B cell (primary cell): ENCODE data around the gene KCNH1. TPM values are rescaled to one million over a fixed set of nuclear protein-coding genes. Genes with fewer than 3 reads are reported as not detected.

Experiments
- ATAC-seq: fragments of 200-7000 bp; cut with Tn5 transposase; one replicate; pipeline ENCODE4 v1.10.0; 2021; ENCODE audit warnings: low read depth, mild to moderate bottlenecking, moderate number of reproducible peaks, moderate library complexity
- CTCF ChIA-PET: fragments of 350-600 bp; sonication (Branson Sonifier 250); formaldehyde crosslinking; loops from one replicate; lab custom pipeline; 2021; ENCODE audit warnings: antibody characterized with exemption, inconsistent platforms; lab: Charles Lee
- POLR2A ChIA-PET: fragments of 350-600 bp; sonication (Branson Sonifier 250); formaldehyde crosslinking; loops from one replicate; lab custom pipeline; 2021; ENCODE audit warnings: antibody characterized with exemption; lab: Charles Lee
- DNase-seq: peaks from one replicate; pipeline ENCODE4 v3.0.0; 2013
- H2AFZ ChIP-seq: 2 replicates; pipeline ENCODE4 v1.6.1; 2012; ENCODE audit warnings: mild to moderate bottlenecking, low read depth, low read length; ENCODE audit not compliant: insufficient read depth, poor library complexity, severe bottlenecking
- H3K27ac ChIP-seq, 2 donors: 1 replicate in 1 of 2; 2 replicates in 1 of 2; pipeline ENCODE4 v1.5.1; 2012 to 2013; ENCODE audit warnings: low read length in 2 of 2, mild to moderate bottlenecking in 2 of 2, moderate library complexity in 1 of 2
- H3K27me3 ChIP-seq, 4 experiments: fragments of 200-600 bp in 1 of 4; sonication (generic) in 1 of 4; replicated peaks in 1 of 4; 1 replicate in 2 of 4; 2 replicates in 2 of 4; pipeline versions ENCODE4 v1.6.1 to v1.7.0; 2013 to 2016; ENCODE audit warnings: low read length in 3 of 4, mild to moderate bottlenecking in 2 of 4, mixed read lengths in 1 of 4, moderate library complexity in 1 of 4; ENCODE audit not compliant: insufficient read depth in 4 of 4, control insufficient read depth in 3 of 4; ENCODE audit errors: control extremely low read depth in 1 of 4
- H3K36me3 ChIP-seq, 2 experiments: replicated peaks in 1 of 2; 1 replicate in 1 of 2; 2 replicates in 1 of 2; pipeline versions ENCODE4 v1.6.1 to v1.7.1; 2013; ENCODE audit warnings: low read length in 1 of 2; ENCODE audit not compliant: insufficient read depth in 2 of 2, control insufficient read depth in 1 of 2; ENCODE audit errors: control extremely low read depth in 1 of 2, extremely low read depth in 1 of 2
- H3K4me1 ChIP-seq, 2 donors: fragments of 200-600 bp in 1 of 2; sonication (generic) in 1 of 2; 1 replicate in 1 of 2; 2 replicates in 1 of 2; pipeline versions ENCODE4 v1.5.1 to v1.6.1; 2013 to 2017; ENCODE audit warnings: low read length in 2 of 2; ENCODE audit not compliant: control insufficient read depth in 2 of 2, insufficient read depth in 2 of 2
- H3K4me2 ChIP-seq: replicated peaks from 2 replicates; pipeline ENCODE3; 2012; ENCODE audit warnings: mild to moderate bottlenecking, low read depth, low read length; ENCODE audit not compliant: poor library complexity, severe bottlenecking
- H3K4me3 ChIP-seq, 5 experiments: fragments of 200-600 bp in 1 of 5; sonication (generic) in 1 of 5; 1 replicate in 3 of 5; 2 replicates in 2 of 5; pipeline versions ENCODE4 v1.5.1 to v1.7.0; 2011 to 2016; ENCODE audit warnings: low read length in 4 of 5, mild to moderate bottlenecking in 4 of 5, low read depth in 2 of 5, control low read depth in 1 of 5, moderate library complexity in 1 of 5; ENCODE audit not compliant: insufficient read depth in 1 of 5; ENCODE audit errors: control extremely low read depth in 1 of 5, extremely low read depth in 1 of 5
- H3K79me2 ChIP-seq: fragments of 200-600 bp; sonication (generic); one replicate; pipeline ENCODE4 v1.6.0; 2016; ENCODE audit warnings: low read length; ENCODE audit not compliant: control insufficient read depth, insufficient read depth
- H3K9ac ChIP-seq: fragments of 200-600 bp; sonication (generic); 2 replicates; pipeline ENCODE4 v1.6.1; 2017; ENCODE audit warnings: mild to moderate bottlenecking, low read length, moderate library complexity
- H3K9me3 ChIP-seq, 3 donors: one replicate each; pipeline versions ENCODE4 v1.6.1 to v1.7.1; 2013; ENCODE audit warnings: low read length in 2 of 3; ENCODE audit not compliant: control insufficient read depth in 2 of 3, insufficient read depth in 1 of 3; ENCODE audit errors: control extremely low read depth in 1 of 3
- H4K20me1 ChIP-seq: 2 replicates; pipeline ENCODE4 v1.6.0; 2012; ENCODE audit warnings: mild to moderate bottlenecking, low read length; ENCODE audit not compliant: insufficient read depth, control insufficient read depth, poor library complexity, severe bottlenecking
- H3K27ac Mint-ChIP-seq: one replicate; pipeline ENCODE4 v1.8.0; 2021; ENCODE audit warnings: mixed read lengths
- H3K27me3 Mint-ChIP-seq: one replicate; pipeline ENCODE4 v1.8.0; 2021; ENCODE audit warnings: mixed read lengths
- H3K4me1 Mint-ChIP-seq: one replicate; pipeline ENCODE4 v1.8.0; 2021; ENCODE audit warnings: mixed read lengths
- H3K4me3 Mint-ChIP-seq: one replicate; pipeline ENCODE4 v1.8.0; 2021; ENCODE audit warnings: mixed read lengths
- H3K9me3 Mint-ChIP-seq: one replicate; pipeline ENCODE4 v1.8.0; 2022; ENCODE audit warnings: mixed read lengths; ENCODE audit not compliant: insufficient read depth
- CTCF ChIP-seq: fragments of 200-600 bp; IDR thresholded peaks from one replicate; pipeline ENCODE4 v1.8.0; 2022; ENCODE audit warnings: antibody characterized with exemption, mild to moderate bottlenecking
- EZH2 ChIP-seq: IDR thresholded peaks from 2 replicates; pipeline ENCODE4 v1.6.1; 2012; ENCODE audit warnings: borderline replicate concordance, low read depth, mild to moderate bottlenecking, moderate library complexity, low read length; ENCODE audit not compliant: insufficient read depth, poor library complexity, severe bottlenecking
- WGBS: methylation state at CpG from one replicate; pipeline ENCODE4 v1.1.5; 2013; ENCODE audit warnings: missing lambda C conversion rate; ENCODE audit not compliant: insufficient coverage; 5-methylcytosine and 5-hydroxymethylcytosine counted together
- intact Hi-C: fragments of 100-400 bp; cut with micrococcal nuclease; formaldehyde crosslinking; loops from one replicate; pipeline ENCODE4 v1.10.0; 2022
- polyA plus RNA-seq: library from polyadenylated mRNA; depleted of rRNA; stranded (reverse); fragments of >200 nt; gene quantifications from 2 replicates; pipeline ENCODE4 v1.2.3, GENCODE V29; 2012
- total RNA-seq, 2 donors: library from RNA; stranded (reverse); fragments of 120-200 nt in 1 of 2; gene quantifications; 1 replicate in 1 of 2; 2 replicates in 1 of 2; pipeline versions ENCODE4 v1.2.3 to v1.2.4, GENCODE V29; 2013 to 2022

KCNH1 gene
- total and polyA plus RNA-seq, 2 donors (not counting 1 experiment from before 2014, with no cell fraction given): not detected

- Histone ChIP-seq H4K20me1 (no peaks in the 10 kb centered on the region), H3K27ac (no peak overlapping the region), H3K27me3 (peaks cover 0 to 2% (median 0%) of the 10 kb centered on the region in 4 experiments), H3K79me2 (no peaks in the 10 kb centered on the region), H3K4me3 (no peak overlapping the region), H2AFZ (no peak overlapping the region), H3K4me2 (no peak overlapping the region), H3K9me3 (no peaks in the 10 kb centered on the region), H3K36me3 (no peaks in the 10 kb centered on the region), H3K4me1 (no peaks in the 10 kb centered on the region), H3K9ac (no peak overlapping the region)
- Mint-ChIP-seq H3K9me3 (no peaks in the 10 kb centered on the region), H3K27me3 (no peaks in the 10 kb centered on the region), H3K27ac (no peak overlapping the region), H3K4me1 (no peaks in the 10 kb centered on the region), H3K4me3 (no peak overlapping the region)
- intact Hi-C loops: no loop called here
- TF ChIP-seq CTCF: no peak
- no peak for TF ChIP-seq EZH2
- CTCF ChIA-PET: no interaction called here
- DNase-seq (no peak), ATAC-seq (no peak)
- POLR2A ChIA-PET: no interaction called here
- 91% methylated on average over 2 of the region's 4 CpGs for WGBS
Measured at GRCh38 chr1:210769473-210769872, 364.5 kb downstream of the KCNH1 start.

- Histone ChIP-seq H3K4me3 (no peak overlapping the region), H3K27me3 (peaks cover 0 to 2% (median 0%) of the 10 kb centered on the region in 4 experiments), H3K27ac (no peak overlapping the region), H3K4me2 (no peak overlapping the region), H3K4me1 (no peaks in the 10 kb centered on the region), H3K36me3 (no peaks in the 10 kb centered on the region), H3K9ac (no peak overlapping the region), H3K79me2 (no peaks in the 10 kb centered on the region), H3K9me3 (peaks cover 0 to 9% (median 0%) of the 10 kb centered on the region in 3 donors), H2AFZ (no peak overlapping the region), H4K20me1 (no peaks in the 10 kb centered on the region)
- no peak for TF ChIP-seq CTCF
- no peak for TF ChIP-seq EZH2
- H3K27ac Mint-ChIP-seq: no peak overlapping the region
- no CpG with 5 or more reads among the region's 2 CpGs for WGBS
- no peaks in the 10 kb centered on the region for H3K27me3 Mint-ChIP-seq
- intact Hi-C loops: no loop called here
- POLR2A ChIA-PET: no interaction called here
- CTCF ChIA-PET: no interaction called here
- no peak for ATAC-seq
- H3K4me3 Mint-ChIP-seq: no peak overlapping the region
- no peaks in the 10 kb centered on the region for H3K4me1 Mint-ChIP-seq
- peaks cover 2% of the 10 kb centered on the region for H3K9me3 Mint-ChIP-seq
- DNase-seq: no peak
Measured at GRCh38 chr1:210764536-210764935, 369.4 kb downstream of the KCNH1 start.
